ENCODE data around the gene STARD6. TPM values are rescaled to one million over a fixed set of nuclear protein-coding genes. Genes with fewer than 3 reads are reported as not detected.

The STARD6 gene
- total RNA-seq, 1 experiment from 2014 or later, result not detected

DNA sequence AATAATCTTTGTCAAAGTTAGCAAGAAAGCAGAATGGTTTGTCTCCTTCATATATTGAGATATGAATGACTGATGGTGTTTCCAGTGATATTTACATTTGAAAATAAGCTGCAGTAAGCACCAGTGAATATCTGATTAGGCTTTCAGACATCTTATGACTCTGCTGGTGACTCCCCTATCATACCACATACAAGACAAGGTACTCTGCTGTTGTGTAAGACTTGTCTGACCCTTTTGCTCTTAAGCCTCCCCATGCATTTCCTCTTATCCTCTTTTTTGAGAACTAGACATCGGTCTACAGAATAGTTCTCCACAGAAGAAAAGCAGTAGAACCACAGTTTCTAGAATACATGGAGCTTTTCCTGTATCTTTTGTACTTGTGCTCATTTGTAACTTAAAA is 79.0 kb downstream of the STARD6 start:
- ChIA-PET CTCF (interaction anchor here (1.0 kb wide), 1 partner anchor 79 kb away, joined by 3 read pairs; the partner anchor contains the start of genes C18orf54 and STARD6), POLR2A (interaction anchor here (0.7 kb wide), 1 partner anchor 375 kb away, joined by 7 read pairs; no protein-coding TSS in a partner anchor)
- H3K27ac Mint-ChIP-seq, result no peak overlapping the region
- no peaks in the 10 kb centered on the region for H3K27me3 Mint-ChIP-seq (ENCODE audit: low read depth)
- TF ChIP-seq NR1H2 (CRISPR knock-in tag; IDR thresholded peaks at IDR 0.05), result no peak
- TF ChIP-seq FOXK1 (CRISPR knock-in tag; IDR thresholded peaks at IDR 0.05), result no peak
- no peak for TF ChIP-seq ZNF671 (CRISPR knock-in tag; IDR thresholded peaks at IDR 0.05)
- TF ChIP-seq, protein P1, sequence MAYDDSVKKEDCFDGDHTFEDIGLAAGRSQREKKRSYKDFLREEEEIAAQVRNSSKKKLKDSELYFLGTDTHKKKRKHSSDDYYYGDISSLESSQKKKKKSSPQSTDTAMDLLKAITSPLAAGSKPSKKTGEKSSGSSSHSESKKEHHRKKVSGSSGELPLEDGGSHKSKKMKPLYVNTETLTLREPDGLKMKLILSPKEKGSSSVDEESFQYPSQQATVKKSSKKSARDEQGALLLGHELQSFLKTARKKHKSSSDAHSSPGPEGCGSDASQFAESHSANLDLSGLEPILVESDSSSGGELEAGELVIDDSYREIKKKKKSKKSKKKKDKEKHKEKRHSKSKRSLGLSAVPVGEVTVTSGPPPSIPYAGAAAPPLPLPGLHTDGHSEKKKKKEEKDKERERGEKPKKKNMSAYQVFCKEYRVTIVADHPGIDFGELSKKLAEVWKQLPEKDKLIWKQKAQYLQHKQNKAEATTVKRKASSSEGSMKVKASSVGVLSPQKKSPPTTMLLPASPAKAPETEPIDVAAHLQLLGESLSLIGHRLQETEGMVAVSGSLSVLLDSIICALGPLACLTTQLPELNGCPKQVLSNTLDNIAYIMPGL (CRISPR knock-in tag; IDR thresholded peaks at IDR 0.05), result no peak
- no peak for TF ChIP-seq EMX1 (CRISPR knock-in tag; IDR thresholded peaks at IDR 0.05)
- no peak for TF ChIP-seq NFE2L1 (CRISPR knock-in tag; IDR thresholded peaks at IDR 0.05)
- TF ChIP-seq, protein P2, sequence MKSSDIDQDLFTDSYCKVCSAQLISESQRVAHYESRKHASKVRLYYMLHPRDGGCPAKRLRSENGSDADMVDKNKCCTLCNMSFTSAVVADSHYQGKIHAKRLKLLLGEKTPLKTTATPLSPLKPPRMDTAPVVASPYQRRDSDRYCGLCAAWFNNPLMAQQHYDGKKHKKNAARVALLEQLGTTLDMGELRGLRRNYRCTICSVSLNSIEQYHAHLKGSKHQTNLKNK (CRISPR knock-in tag; IDR thresholded peaks at IDR 0.05), result no peak
- TF ChIP-seq SMAD4 (CRISPR knock-in tag; IDR thresholded peaks at IDR 0.05), result no peak
- no peak for TF ChIP-seq RELA (CRISPR knock-in tag; IDR thresholded peaks at IDR 0.05; ENCODE audit: borderline replicate concordance)
- no peak for TF ChIP-seq NFATC4 (CRISPR knock-in tag; IDR thresholded peaks at IDR 0.05)
- TF ChIP-seq, protein P3, sequence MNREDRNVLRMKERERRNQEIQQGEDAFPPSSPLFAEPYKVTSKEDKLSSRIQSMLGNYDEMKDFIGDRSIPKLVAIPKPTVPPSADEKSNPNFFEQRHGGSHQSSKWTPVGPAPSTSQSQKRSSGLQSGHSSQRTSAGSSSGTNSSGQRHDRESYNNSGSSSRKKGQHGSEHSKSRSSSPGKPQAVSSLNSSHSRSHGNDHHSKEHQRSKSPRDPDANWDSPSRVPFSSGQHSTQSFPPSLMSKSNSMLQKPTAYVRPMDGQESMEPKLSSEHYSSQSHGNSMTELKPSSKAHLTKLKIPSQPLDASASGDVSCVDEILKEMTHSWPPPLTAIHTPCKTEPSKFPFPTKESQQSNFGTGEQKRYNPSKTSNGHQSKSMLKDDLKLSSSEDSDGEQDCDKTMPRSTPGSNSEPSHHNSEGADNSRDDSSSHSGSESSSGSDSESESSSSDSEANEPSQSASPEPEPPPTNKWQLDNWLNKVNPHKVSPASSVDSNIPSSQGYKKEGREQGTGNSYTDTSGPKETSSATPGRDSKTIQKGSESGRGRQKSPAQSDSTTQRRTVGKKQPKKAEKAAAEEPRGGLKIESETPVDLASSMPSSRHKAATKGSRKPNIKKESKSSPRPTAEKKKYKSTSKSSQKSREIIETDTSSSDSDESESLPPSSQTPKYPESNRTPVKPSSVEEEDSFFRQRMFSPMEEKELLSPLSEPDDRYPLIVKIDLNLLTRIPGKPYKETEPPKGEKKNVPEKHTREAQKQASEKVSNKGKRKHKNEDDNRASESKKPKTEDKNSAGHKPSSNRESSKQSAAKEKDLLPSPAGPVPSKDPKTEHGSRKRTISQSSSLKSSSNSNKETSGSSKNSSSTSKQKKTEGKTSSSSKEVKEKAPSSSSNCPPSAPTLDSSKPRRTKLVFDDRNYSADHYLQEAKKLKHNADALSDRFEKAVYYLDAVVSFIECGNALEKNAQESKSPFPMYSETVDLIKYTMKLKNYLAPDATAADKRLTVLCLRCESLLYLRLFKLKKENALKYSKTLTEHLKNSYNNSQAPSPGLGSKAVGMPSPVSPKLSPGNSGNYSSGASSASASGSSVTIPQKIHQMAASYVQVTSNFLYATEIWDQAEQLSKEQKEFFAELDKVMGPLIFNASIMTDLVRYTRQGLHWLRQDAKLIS (CRISPR knock-in tag; IDR thresholded peaks at IDR 0.05; ENCODE audit: borderline replicate concordance), result no peak
- TF ChIP-seq GRHL2 (CRISPR knock-in tag; IDR thresholded peaks at IDR 0.05; ENCODE audit: insufficient replicate concordance, severe bottlenecking), result no peak
- no peak for TF ChIP-seq NR2C2 (CRISPR knock-in tag; IDR thresholded peaks at IDR 0.05)
- no peak for DNase-seq (ENCODE audit: low spot score)
- H3K4me3 Mint-ChIP-seq, result no peak overlapping the region
- H3K4me1 Mint-ChIP-seq, result peaks cover 14% of the 10 kb centered on the region
- H3K9me3 Mint-ChIP-seq, result no peaks in the 10 kb centered on the region
- no peak for ATAC-seq
- peaks cover 48% of the 10 kb centered on the region for H3K36me3 Mint-ChIP-seq

DNA sequence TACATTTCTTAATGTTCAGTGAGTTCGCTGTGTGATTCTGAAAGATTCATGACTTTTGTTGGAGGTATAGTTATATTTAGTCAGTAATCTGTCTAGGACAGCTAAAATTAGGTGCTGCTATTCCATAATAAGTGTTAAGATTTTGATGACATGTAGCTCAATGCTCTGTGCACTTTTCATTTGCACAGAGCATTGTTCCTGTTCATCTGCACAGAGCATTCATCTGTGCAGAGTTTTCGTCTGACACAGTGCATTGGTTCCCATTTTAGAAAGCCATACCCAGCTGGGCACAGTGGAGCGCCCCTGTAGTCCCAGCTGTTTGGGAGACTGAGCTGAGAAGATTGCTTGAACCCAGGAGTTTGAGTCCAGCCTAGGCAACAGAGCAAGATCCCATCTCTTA is 79.8 kb downstream of the STARD6 start:
- no peak for TF ChIP-seq TP53 (CRISPR knock-in tag; IDR thresholded peaks at IDR 0.05)
- TF ChIP-seq, protein P4, sequence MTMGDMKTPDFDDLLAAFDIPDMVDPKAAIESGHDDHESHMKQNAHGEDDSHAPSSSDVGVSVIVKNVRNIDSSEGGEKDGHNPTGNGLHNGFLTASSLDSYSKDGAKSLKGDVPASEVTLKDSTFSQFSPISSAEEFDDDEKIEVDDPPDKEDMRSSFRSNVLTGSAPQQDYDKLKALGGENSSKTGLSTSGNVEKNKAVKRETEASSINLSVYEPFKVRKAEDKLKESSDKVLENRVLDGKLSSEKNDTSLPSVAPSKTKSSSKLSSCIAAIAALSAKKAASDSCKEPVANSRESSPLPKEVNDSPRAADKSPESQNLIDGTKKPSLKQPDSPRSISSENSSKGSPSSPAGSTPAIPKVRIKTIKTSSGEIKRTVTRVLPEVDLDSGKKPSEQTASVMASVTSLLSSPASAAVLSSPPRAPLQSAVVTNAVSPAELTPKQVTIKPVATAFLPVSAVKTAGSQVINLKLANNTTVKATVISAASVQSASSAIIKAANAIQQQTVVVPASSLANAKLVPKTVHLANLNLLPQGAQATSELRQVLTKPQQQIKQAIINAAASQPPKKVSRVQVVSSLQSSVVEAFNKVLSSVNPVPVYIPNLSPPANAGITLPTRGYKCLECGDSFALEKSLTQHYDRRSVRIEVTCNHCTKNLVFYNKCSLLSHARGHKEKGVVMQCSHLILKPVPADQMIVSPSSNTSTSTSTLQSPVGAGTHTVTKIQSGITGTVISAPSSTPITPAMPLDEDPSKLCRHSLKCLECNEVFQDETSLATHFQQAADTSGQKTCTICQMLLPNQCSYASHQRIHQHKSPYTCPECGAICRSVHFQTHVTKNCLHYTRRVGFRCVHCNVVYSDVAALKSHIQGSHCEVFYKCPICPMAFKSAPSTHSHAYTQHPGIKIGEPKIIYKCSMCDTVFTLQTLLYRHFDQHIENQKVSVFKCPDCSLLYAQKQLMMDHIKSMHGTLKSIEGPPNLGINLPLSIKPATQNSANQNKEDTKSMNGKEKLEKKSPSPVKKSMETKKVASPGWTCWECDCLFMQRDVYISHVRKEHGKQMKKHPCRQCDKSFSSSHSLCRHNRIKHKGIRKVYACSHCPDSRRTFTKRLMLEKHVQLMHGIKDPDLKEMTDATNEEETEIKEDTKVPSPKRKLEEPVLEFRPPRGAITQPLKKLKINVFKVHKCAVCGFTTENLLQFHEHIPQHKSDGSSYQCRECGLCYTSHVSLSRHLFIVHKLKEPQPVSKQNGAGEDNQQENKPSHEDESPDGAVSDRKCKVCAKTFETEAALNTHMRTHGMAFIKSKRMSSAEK (CRISPR knock-in tag; IDR thresholded peaks at IDR 0.05; ENCODE audit: borderline replicate concordance), result no peak
- ATAC-seq (no peak), DNase-seq (ENCODE audit: low spot score) (no peak)
- ChIA-PET POLR2A (no interaction called here), CTCF (interaction anchor here (1.0 kb wide), 1 partner anchor 80 kb away, joined by 3 read pairs; the partner anchor contains the start of genes C18orf54 and STARD6)
- Mint-ChIP-seq H3K27me3 (ENCODE audit: low read depth) (no peaks in the 10 kb centered on the region), H3K4me1 (peaks cover 14% of the 10 kb centered on the region), H3K36me3 (peaks cover 45% of the 10 kb centered on the region), H3K9me3 (no peaks in the 10 kb centered on the region), H3K27ac (no peak overlapping the region), H3K4me3 (no peak overlapping the region)

Other genes starting within 250 kb of the STARD6 start
- gene MBD2, start 133.2 kb downstream of the STARD6 start, total RNA-seq (2021), result 32.8 to 42.7 TPM (median 37.4 TPM) in 3 replicates
- 41.6 to 52.0 TPM (median 43.8 TPM) in 3 replicates for gene POLI, start 88.3 kb downstream of the STARD6 start, total RNA-seq (2021)
- 32.8 to 38.2 TPM (median 37.3 TPM) in 3 replicates for gene C18orf54, start within 50 bp of the STARD6 start, total RNA-seq (2021)
- gene DYNAP, start 233.4 kb upstream of the STARD6 start, total RNA-seq (2021), result 0.46 to 0.94 TPM (median 0.50 TPM) in 3 replicates